Caco-2 (cell line): Measurements from ENCODE around the gene KCNH2. TPM values are rescaled to one million over a fixed set of nuclear protein-coding genes. Genes with fewer than 3 reads are reported as not detected.
A peak's percentile ranks its signal among the peaks of the same experiment; 100 is the strongest.

ENCODE experiments used
- BruUV-seq: library from RNA; stranded (reverse); fragments of 400-500 nt; replicated peaks from 2 replicates; lab custom pipeline; 2021; lab: Mats Ljungman, UMichigan
- CTCF ChIA-PET: fragments of 300-600 bp; sonication (Branson Sonifier 250); formaldehyde crosslinking; loops from one replicate; lab custom pipeline; 2022; ENCODE audit warnings: antibody characterized with exemption; lab: Charles Lee
- POLR2A ChIA-PET: fragments of 300-600 bp; sonication (Branson Sonifier 250); formaldehyde crosslinking; loops from one replicate; lab custom pipeline; 2022; ENCODE audit warnings: antibody characterized with exemption; lab: Charles Lee
- DNase-seq, 2 experiments: peaks; one replicate each; pipeline versions ENCODE4 v3.0.0 to v3.0.0-alpha.2; 2020 to 2022
- H3K27me3 ChIP-seq: replicated peaks from 2 replicates; pipeline ENCODE4 v1.6.0; 2011; ENCODE audit warnings: low read length; ENCODE audit not compliant: control insufficient read depth, insufficient read depth
- H3K36me3 ChIP-seq: 2 replicates; pipeline ENCODE4 v1.5.1; 2011; ENCODE audit warnings: low read length; ENCODE audit not compliant: control insufficient read depth, insufficient read depth
- H3K4me1 ChIP-seq: fragments of 250-450 bp; sonication (Bioruptor Pico); 2 replicates; pipeline ENCODE4 v1.5.1; 2020; ENCODE audit warnings: mild to moderate bottlenecking
- H3K4me3 ChIP-seq: 2 replicates; pipeline ENCODE4 v1.5.1; 2011; ENCODE audit warnings: low read depth, mild to moderate bottlenecking, control low read depth, low read length
- H3K9me3 ChIP-seq: fragments of 250-450 bp; sonication (Bioruptor Pico); 2 replicates; pipeline ENCODE4 v1.5.1; 2020; ENCODE audit warnings: mild to moderate bottlenecking, moderate library complexity
- H3K27ac Mint-ChIP-seq: one replicate; pipeline ENCODE4 v1.8.0; 2022; ENCODE audit warnings: mixed read lengths; ENCODE audit not compliant: unreplicated experiment
- H3K27me3 Mint-ChIP-seq: one replicate; pipeline ENCODE4 v1.8.0; 2022; ENCODE audit warnings: mixed read lengths; ENCODE audit not compliant: insufficient read depth, unreplicated experiment
- H3K36me3 Mint-ChIP-seq: one replicate; pipeline ENCODE4 v1.8.0; 2022; ENCODE audit warnings: mild to moderate bottlenecking, mixed read lengths; ENCODE audit not compliant: insufficient read depth, unreplicated experiment
- H3K4me1 Mint-ChIP-seq: one replicate; pipeline ENCODE4 v1.8.0; 2022; ENCODE audit warnings: low read depth, mixed read lengths; ENCODE audit not compliant: unreplicated experiment
- H3K4me3 Mint-ChIP-seq: one replicate; pipeline ENCODE4 v1.8.0; 2022; ENCODE audit warnings: mild to moderate bottlenecking, moderate library complexity, mixed read lengths; ENCODE audit not compliant: unreplicated experiment
- H3K9me3 Mint-ChIP-seq: one replicate; pipeline ENCODE4 v1.8.0; 2022; ENCODE audit warnings: mixed read lengths; ENCODE audit not compliant: unreplicated experiment
- intact Hi-C: fragments of 100-400 bp; cut with micrococcal nuclease; formaldehyde crosslinking; loops from one replicate; pipeline ENCODE4 v1.10.0; 2022; ENCODE audit not compliant: unreplicated experiment
- total RNA-seq: library from RNA; stranded (reverse); gene quantifications from 2 replicates; pipeline ENCODE4 v1.2.3, GENCODE V29; 2022
- TF ChIP-seq, protein P1 (sequence below), 2 experiments: fragments of 200-600 bp in 1 of 2; IDR thresholded peaks; 1 replicate in 1 of 2; 2 replicates in 1 of 2; pipeline versions ENCODE4 v1.5.1 to v1.8.0; 2011 to 2022; ENCODE audit warnings: antibody characterized with exemption in 1 of 2, control low read depth in 1 of 2, inconsistent platforms in 1 of 2, low read depth in 1 of 2, low read length in 1 of 2, mild to moderate bottlenecking in 1 of 2, moderate library complexity in 1 of 2; ENCODE audit not compliant: insufficient read depth in 1 of 2, severe bottlenecking in 1 of 2, unreplicated experiment in 1 of 2

The KCNH2 gene
- total RNA-seq, 1 experiment from 2014 or later = 0.66 TPM

DNA sequence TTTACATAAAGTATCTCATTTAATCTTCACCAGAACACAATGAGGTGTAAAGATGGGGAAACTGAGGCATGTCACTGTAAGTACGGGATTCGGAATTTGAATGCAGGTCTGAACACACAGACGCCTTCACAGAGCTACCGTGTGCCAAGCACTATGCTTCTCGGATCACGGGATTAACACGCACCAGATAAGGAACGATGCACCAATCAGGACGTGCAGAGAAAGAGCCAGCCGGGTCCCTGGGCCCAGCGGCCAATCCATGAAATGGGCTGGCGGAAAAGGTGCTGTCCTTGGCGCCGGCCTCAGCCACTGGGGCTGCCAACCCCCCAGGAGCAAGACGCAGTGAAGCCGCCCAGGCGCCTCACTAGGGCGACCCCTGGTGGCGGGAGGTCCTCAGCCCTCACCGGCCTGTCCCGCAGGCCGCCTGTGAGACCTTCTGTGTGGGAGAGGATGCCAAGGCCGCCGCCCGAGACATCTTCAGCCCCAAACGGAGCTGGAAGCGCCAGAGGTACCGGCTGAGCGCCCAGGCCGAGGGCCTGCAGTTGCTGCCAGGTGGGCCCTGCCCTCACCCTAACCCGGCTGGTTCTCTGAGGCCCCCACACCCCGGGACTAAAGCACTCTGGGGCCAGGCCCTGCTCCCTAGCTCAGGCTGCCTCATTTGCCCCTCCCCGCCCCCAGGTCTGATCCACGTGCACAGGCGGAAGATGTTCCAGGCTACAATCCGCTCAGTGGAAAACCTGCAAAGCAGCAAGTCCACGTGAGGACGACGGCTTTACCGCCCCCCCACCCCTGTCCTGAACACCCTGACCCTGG lies 30.6 kb upstream of the KCNH2 start:
- Mint-ChIP-seq H3K27ac (no peak overlapping the region), H3K9me3 (no peaks in the 10 kb centered on the region), H3K4me3 (no peak overlapping the region), H3K4me1 (peaks cover 10% of the 10 kb centered on the region), H3K36me3 (no peaks in the 10 kb centered on the region), H3K27me3 (peaks cover 3% of the 10 kb centered on the region)
- H3K4me1 ChIP-seq = peaks cover 23% of the 10 kb centered on the region
- no peaks in the 10 kb centered on the region for H3K9me3 ChIP-seq
- H3K27me3 ChIP-seq = no peaks in the 10 kb centered on the region
- TF ChIP-seq, protein P1, sequence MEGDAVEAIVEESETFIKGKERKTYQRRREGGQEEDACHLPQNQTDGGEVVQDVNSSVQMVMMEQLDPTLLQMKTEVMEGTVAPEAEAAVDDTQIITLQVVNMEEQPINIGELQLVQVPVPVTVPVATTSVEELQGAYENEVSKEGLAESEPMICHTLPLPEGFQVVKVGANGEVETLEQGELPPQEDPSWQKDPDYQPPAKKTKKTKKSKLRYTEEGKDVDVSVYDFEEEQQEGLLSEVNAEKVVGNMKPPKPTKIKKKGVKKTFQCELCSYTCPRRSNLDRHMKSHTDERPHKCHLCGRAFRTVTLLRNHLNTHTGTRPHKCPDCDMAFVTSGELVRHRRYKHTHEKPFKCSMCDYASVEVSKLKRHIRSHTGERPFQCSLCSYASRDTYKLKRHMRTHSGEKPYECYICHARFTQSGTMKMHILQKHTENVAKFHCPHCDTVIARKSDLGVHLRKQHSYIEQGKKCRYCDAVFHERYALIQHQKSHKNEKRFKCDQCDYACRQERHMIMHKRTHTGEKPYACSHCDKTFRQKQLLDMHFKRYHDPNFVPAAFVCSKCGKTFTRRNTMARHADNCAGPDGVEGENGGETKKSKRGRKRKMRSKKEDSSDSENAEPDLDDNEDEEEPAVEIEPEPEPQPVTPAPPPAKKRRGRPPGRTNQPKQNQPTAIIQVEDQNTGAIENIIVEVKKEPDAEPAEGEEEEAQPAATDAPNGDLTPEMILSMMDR (IDR thresholded peaks at IDR 0.05; ENCODE audit: insufficient read depth in 1 of 2, low read depth in 1 of 2, low read length in 1 of 2, severe bottlenecking in 1 of 2, unreplicated experiment in 1 of 2) = peak; percentile 43 to 59
- BruUV-seq = no TSS peak
- no peak overlapping the region for H3K4me3 ChIP-seq
- no peaks in the 10 kb centered on the region for H3K36me3 ChIP-seq
- intact Hi-C loops = loop anchor here (2.0 kb wide), 1 partner anchor 46 kb away; no protein-coding TSS in a partner anchor
- POLR2A ChIA-PET = no interaction called here
- peak in 1 of 2 experiments; percentile 68 for DNase-seq
- CTCF ChIA-PET = interaction anchor here (1.0 to 1.6 kb wide), 3 partner anchors 10 to 46 kb away, joined by 5 to 7 read pairs (median 7); no protein-coding TSS in a partner anchor

DNA sequence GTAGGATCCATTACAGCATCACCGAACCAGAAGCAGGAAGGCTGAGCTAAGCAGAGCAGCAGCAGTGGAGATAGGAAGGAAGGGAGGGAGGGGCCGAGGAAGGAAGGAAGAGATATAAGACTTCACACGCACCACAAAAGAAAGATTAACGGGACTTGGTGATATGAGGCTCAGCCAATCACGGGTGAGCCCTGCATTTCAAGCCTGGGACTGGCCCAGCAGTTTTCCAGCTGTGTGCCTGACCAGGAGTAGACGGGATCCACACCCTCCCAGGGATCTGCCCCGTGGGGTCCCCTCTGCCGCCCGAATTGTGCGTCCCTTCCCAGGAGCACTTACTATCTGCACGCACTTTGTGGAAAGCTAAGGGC lies 30.0 kb upstream of the KCNH2 start:
- Histone ChIP-seq H3K9me3 (no peaks in the 10 kb centered on the region), H3K4me1 (peaks cover 23% of the 10 kb centered on the region), H3K36me3 (no peaks in the 10 kb centered on the region), H3K27me3 (no peaks in the 10 kb centered on the region), H3K4me3 (no peak overlapping the region)
- DNase-seq = no peak
- BruUV-seq = no TSS peak
- Mint-ChIP-seq H3K27ac (no peak overlapping the region), H3K9me3 (no peaks in the 10 kb centered on the region), H3K27me3 (peaks cover 3% of the 10 kb centered on the region), H3K36me3 (no peaks in the 10 kb centered on the region), H3K4me3 (no peak overlapping the region), H3K4me1 (peaks cover 10% of the 10 kb centered on the region)
- intact Hi-C loops = loop anchor here (2.0 kb wide), 1 partner anchor 45 kb away; no protein-coding TSS in a partner anchor
- TF ChIP-seq, protein P1 (IDR thresholded peaks at IDR 0.05; ENCODE audit: insufficient read depth in 1 of 2, low read depth in 1 of 2, low read length in 1 of 2, severe bottlenecking in 1 of 2, unreplicated experiment in 1 of 2) = no peak
- POLR2A ChIA-PET = no interaction called here
- CTCF ChIA-PET = interaction anchor here (0.9 to 1.4 kb wide), 2 partner anchors 10 to 46 kb away, joined by 3 to 4 read pairs; no protein-coding TSS in a partner anchor

DNA sequence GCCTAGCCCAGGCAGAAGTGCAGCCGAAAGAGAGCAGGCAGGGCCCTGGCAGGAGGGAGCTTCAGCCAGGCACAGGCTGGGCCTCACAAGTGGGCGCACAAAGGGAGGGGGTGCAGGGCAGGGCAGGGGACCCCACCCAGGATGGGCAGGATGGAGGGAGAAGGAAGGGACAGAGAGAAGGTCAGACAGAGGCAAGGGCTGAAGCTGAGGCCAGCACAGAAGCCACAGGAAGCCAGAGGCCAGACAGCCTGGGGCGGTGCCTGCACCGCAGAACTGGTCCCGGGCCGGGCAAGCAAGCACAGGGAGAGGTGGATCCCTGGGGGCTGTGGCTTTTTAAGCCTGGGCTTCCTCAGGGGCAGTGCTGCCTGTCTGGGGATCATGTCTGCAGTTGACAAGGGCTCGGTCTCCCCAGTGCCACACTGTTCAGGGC lies 29.4 kb upstream of the KCNH2 start:
- H3K27me3 Mint-ChIP-seq = peaks cover 3% of the 10 kb centered on the region
- intact Hi-C loops = no loop called here
- H3K36me3 Mint-ChIP-seq = no peaks in the 10 kb centered on the region
- H3K4me3 Mint-ChIP-seq = no peak overlapping the region
- Histone ChIP-seq H3K4me3 (no peak overlapping the region), H3K27me3 (no peaks in the 10 kb centered on the region), H3K9me3 (no peaks in the 10 kb centered on the region), H3K4me1 (peaks cover 17% of the 10 kb centered on the region), H3K36me3 (no peaks in the 10 kb centered on the region)
- ChIA-PET POLR2A (no interaction called here), CTCF (interaction anchor here (0.9 to 1.4 kb wide), 3 partner anchors 11 to 45 kb away, joined by 3 to 4 read pairs (median 3); no protein-coding TSS in a partner anchor)
- no peak for DNase-seq
- BruUV-seq = no TSS peak
- no peaks in the 10 kb centered on the region for H3K9me3 Mint-ChIP-seq
- H3K27ac Mint-ChIP-seq = no peak overlapping the region
- peaks cover 6% of the 10 kb centered on the region for H3K4me1 Mint-ChIP-seq
- TF ChIP-seq, protein P1 (IDR thresholded peaks at IDR 0.05; ENCODE audit: insufficient read depth in 1 of 2, low read depth in 1 of 2, low read length in 1 of 2, severe bottlenecking in 1 of 2, unreplicated experiment in 1 of 2) = no peak
